A673 (cell line): Measurements from ENCODE around the gene NHERF1.

Experiments used
- CTCF ChIP-seq: fragments of 300-800, 200-600 bp; sonication (generic); conservative IDR thresholded peaks from 2 replicates; pipeline ENCODE4 v1.5.1; 2017; ENCODE audit warnings: low read depth, mild to moderate bottlenecking, antibody characterized with exemption, low read length, moderate library complexity, mixed read lengths
- EZH2 ChIP-seq: fragments of 200-600 bp; sonication (generic); IDR thresholded peaks from 2 replicates; pipeline ENCODE4 v1.6.1; 2017; ENCODE audit warnings: borderline replicate concordance, low read depth, mild to moderate bottlenecking, mixed read lengths, antibody characterized with exemption, low read length; ENCODE audit not compliant: poor library complexity, severe bottlenecking

- TF ChIP-seq CTCF (no peak), EZH2 (no peak)
These were observed 46.1 kb upstream of the NHERF1 start for GRCh38 chr17:74702116-74702871.
